Breast epithelium (tissue), 4 donors: ENCODE data around the gene TEN1. TPM values are rescaled to one million over a fixed set of nuclear protein-coding genes. Genes with fewer than 3 reads are reported as not detected.
A peak's percentile ranks its signal among the peaks of the same experiment; 100 is the strongest.

Experiments
- DNase-seq, 2 donors: peaks; one replicate each; pipeline ENCODE4 v3.0.0-alpha.2; 2019; ENCODE audit warnings: low spot score in 2 of 2
- H3K27ac ChIP-seq, 2 donors: fragments of 200-600 bp; sonication (generic) in 1 of 2; one replicate each; pipeline ENCODE4 v1.5.1; 2016 to 2019; ENCODE audit warnings: mild to moderate bottlenecking in 1 of 2
- H3K27me3 ChIP-seq, 2 donors: fragments of 200-600 bp; sonication (generic) in 1 of 2; one replicate each; pipeline versions ENCODE4 v1.5.1 to v1.6.0; 2017 to 2019; ENCODE audit warnings: control low read depth in 1 of 2, mild to moderate bottlenecking in 1 of 2
- H3K36me3 ChIP-seq: fragments of 200-600 bp; one replicate; pipeline ENCODE4 v1.5.1; 2019
- H3K4me1 ChIP-seq, 2 donors: fragments of 200-600 bp; sonication (generic); one replicate each; pipeline ENCODE4 v1.5.1; 2016 to 2019; ENCODE audit warnings: control low read depth in 1 of 2
- H3K4me3 ChIP-seq, 3 donors: fragments of 200-600 bp; sonication (generic); 1 replicate in 2 of 3; 2 replicates in 1 of 3; pipeline ENCODE4 v1.5.1; 2016 to 2019; ENCODE audit warnings: mild to moderate bottlenecking in 3 of 3, moderate library complexity in 2 of 3
- H3K9me3 ChIP-seq, 2 donors: fragments of 200-600 bp; sonication (generic) in 1 of 2; one replicate each; pipeline ENCODE4 v1.5.1; 2016 to 2019; ENCODE audit warnings: control low read depth in 1 of 2
- POLR2A ChIP-seq: fragments of 450-650 bp; IDR thresholded peaks from one replicate; pipeline ENCODE4 v1.6.1; 2016; ENCODE audit warnings: antibody characterized with exemption, mild to moderate bottlenecking, moderate library complexity
- POLR2AphosphoS5 ChIP-seq, 3 donors: sonication (generic); formaldehyde crosslinking; IDR thresholded peaks; one replicate each; pipeline ENCODE4 v1.6.1; 2017; ENCODE audit warnings: antibody characterized with exemption in 3 of 3
- intact Hi-C: fragments of 100-400 bp; cut with DNase I; formaldehyde crosslinking; loops from one replicate; pipeline ENCODE4 v1.15.1; 2023; ENCODE audit warnings: low total_unique reads
- total RNA-seq, 3 donors: library from RNA; depleted of rRNA; stranded (reverse); fragments of >200 nt; gene quantifications; one replicate each; pipeline ENCODE4 v1.1.0, GENCODE V29; 2016
- TF ChIP-seq, protein P1 (sequence below), 3 donors: fragments of 450-650 bp; IDR thresholded peaks; one replicate each; pipeline ENCODE4 v1.5.1; 2016 to 2017; ENCODE audit warnings: antibody characterized with exemption in 3 of 3, mild to moderate bottlenecking in 3 of 3, moderate library complexity in 3 of 3

Gene TEN1
- total RNA-seq, 3 donors from 2014 or later: 16.7 to 30.2 (median 26.8) TPM

DNA sequence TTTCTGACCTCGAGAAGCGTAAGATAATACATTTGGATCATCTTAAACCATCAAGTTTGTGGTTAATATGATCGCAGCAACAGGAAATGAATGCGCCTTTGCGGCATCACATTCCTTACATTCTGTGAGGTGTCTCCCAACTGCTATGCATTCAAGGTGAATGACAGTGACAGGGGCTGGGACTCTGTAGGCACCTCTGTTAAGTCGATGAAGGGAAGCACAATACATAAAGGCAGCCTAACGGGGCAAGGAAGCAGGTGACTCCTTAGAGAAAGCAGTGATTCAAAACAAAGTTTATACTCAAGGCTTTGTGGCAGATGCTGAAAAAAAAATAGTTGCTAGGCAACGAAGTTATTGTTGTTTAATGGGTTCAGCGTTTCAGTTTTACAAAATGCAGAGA lies 69.7 kb downstream of the TEN1 start:
- no peaks in the 10 kb centered on the region for H3K9me3 ChIP-seq
- H3K4me1 ChIP-seq: no peaks in the 10 kb centered on the region
- no peaks in the 10 kb centered on the region for H3K27me3 ChIP-seq
- intact Hi-C loops: no loop called here
- no peak overlapping the region for H3K4me3 ChIP-seq
- no peak for TF ChIP-seq POLR2A
- TF ChIP-seq, protein P1, sequence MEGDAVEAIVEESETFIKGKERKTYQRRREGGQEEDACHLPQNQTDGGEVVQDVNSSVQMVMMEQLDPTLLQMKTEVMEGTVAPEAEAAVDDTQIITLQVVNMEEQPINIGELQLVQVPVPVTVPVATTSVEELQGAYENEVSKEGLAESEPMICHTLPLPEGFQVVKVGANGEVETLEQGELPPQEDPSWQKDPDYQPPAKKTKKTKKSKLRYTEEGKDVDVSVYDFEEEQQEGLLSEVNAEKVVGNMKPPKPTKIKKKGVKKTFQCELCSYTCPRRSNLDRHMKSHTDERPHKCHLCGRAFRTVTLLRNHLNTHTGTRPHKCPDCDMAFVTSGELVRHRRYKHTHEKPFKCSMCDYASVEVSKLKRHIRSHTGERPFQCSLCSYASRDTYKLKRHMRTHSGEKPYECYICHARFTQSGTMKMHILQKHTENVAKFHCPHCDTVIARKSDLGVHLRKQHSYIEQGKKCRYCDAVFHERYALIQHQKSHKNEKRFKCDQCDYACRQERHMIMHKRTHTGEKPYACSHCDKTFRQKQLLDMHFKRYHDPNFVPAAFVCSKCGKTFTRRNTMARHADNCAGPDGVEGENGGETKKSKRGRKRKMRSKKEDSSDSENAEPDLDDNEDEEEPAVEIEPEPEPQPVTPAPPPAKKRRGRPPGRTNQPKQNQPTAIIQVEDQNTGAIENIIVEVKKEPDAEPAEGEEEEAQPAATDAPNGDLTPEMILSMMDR (IDR thresholded peaks at IDR 0.05): no peak
- TF ChIP-seq POLR2AphosphoS5 (IDR thresholded peaks at IDR 0.05): no peak
- H3K27ac ChIP-seq: no peak overlapping the region
- H3K36me3 ChIP-seq: peaks cover 7% of the 10 kb centered on the region
- no peak for DNase-seq

- intact Hi-C loops: no loop called here
- H3K4me3 ChIP-seq: no peak overlapping the region
- DNase-seq: no peak
- H3K27ac ChIP-seq: no peak overlapping the region
- no peaks in the 10 kb centered on the region for H3K27me3 ChIP-seq
- no peaks in the 10 kb centered on the region for H3K4me1 ChIP-seq
- H3K9me3 ChIP-seq: no peaks in the 10 kb centered on the region
- TF ChIP-seq, protein P1 (IDR thresholded peaks at IDR 0.05): no peak
- TF ChIP-seq POLR2AphosphoS5 (IDR thresholded peaks at IDR 0.05) (no peak), POLR2A (no peak)
- H3K36me3 ChIP-seq: peaks cover 7% of the 10 kb centered on the region
Observed at GRCh38 chr17:76049239-76049638, 70.2 kb downstream of the TEN1 start.

GRCh38 chr17:76049836-76050537 lies 70.9 kb downstream of the TEN1 start:
- DNase-seq: no peak
- TF ChIP-seq, protein P1 (IDR thresholded peaks at IDR 0.05): no peak
- no peak for TF ChIP-seq POLR2A
- TF ChIP-seq POLR2AphosphoS5 (IDR thresholded peaks at IDR 0.05): no peak
- intact Hi-C loops: no loop called here
- Histone ChIP-seq H3K4me1 (no peaks in the 10 kb centered on the region), H3K4me3 (no peak overlapping the region), H3K36me3 (peaks cover 7% of the 10 kb centered on the region), H3K9me3 (no peaks in the 10 kb centered on the region), H3K27ac (peak overlapping the region in 1 of 2 donors; percentile 70), H3K27me3 (no peaks in the 10 kb centered on the region)

Other genes with a start within 250 kb of the TEN1 start
- gene GALK1, start 214.0 kb upstream of the TEN1 start, total RNA-seq: 10 to 100 TPM; 21.9 to 32.1 (median 24.9) TPM
- gene UNK, start 194.4 kb upstream of the TEN1 start, total RNA-seq: 10 to 100 TPM; 18.7 to 43.3 (median 28.5) TPM
- gene UNC13D, start 134.8 kb upstream of the TEN1 start, total RNA-seq: 10 to 100 TPM in 1 of 3 donors, 1 to 10 TPM in 2; 5.6 to 15.5 (median 8.5) TPM
- 10 to 100 TPM; 44.9 to 63.2 (median 62.9) TPM for gene WBP2, start 123.9 kb upstream of the TEN1 start, total RNA-seq
- gene TRIM47, start 100.7 kb upstream of the TEN1 start, total RNA-seq: 10 to 100 TPM; 15.4 to 26.1 (median 23.3) TPM
- gene TRIM65, start 82.3 kb upstream of the TEN1 start, total RNA-seq: 10 to 100 TPM; 16.7 to 28.8 (median 23.3) TPM
- gene MRPL38, start 74.4 kb upstream of the TEN1 start, total RNA-seq: 10 to 100 TPM; 29.4 to 39.0 (median 36.6) TPM
- gene FBF1, start 38.2 kb upstream of the TEN1 start, total RNA-seq: 10 to 100 TPM in 2 of 3 donors, 1 to 10 TPM in 1; 7.7 to 18.7 (median 17.7) TPM
- gene ACOX1, start 74 bp upstream of the TEN1 start, total RNA-seq: 100 to 1,000 TPM in 1 of 3 donors, 10 to 100 TPM in 2; 55.1 to 147 (median 55.3) TPM
- gene CDK3, start 21.6 kb downstream of the TEN1 start, total RNA-seq: 10 to 100 TPM in 1 of 3 donors, 1 to 10 TPM in 2; 6.6 to 13.0 (median 9.5) TPM
- gene EVPL, start 48.1 kb downstream of the TEN1 start, total RNA-seq: 1 to 10 TPM; 1.6 to 8.0 (median 3.9) TPM
- gene SRP68, start 93.3 kb downstream of the TEN1 start, total RNA-seq: 10 to 100 TPM; 41.3 to 49.6 (median 48.3) TPM
- gene GALR2, start 95.5 kb downstream of the TEN1 start, total RNA-seq: not detected
- not detected for gene ZACN, start 99.9 kb downstream of the TEN1 start, total RNA-seq
- gene EXOC7, start 124.5 kb downstream of the TEN1 start, total RNA-seq: 100 to 1,000 TPM in 1 of 3 donors, 10 to 100 TPM in 2; 91.4 to 103 (median 93.9) TPM
- gene FOXJ1, start 162.0 kb downstream of the TEN1 start, total RNA-seq: under 1 TPM in 1 of 3 donors, not detected in 2; 0.15 TPM